Epithelial cell of esophagus (primary cell): ENCODE results near the gene ITSN1.

Experiments
- DNase-seq: peaks from one replicate; pipeline ENCODE4 v3.0.0; 2010; ENCODE audit warnings: low read depth
- H3K4me3 ChIP-seq: 2 replicates; pipeline ENCODE4 v1.5.1; 2011; ENCODE audit warnings: mild to moderate bottlenecking, low read length, control low read depth
- CTCF ChIP-seq: IDR thresholded peaks from 2 replicates; pipeline ENCODE4 v1.5.1; 2011; ENCODE audit warnings: low read depth, mild to moderate bottlenecking, low read length, control low read depth, inconsistent platforms; ENCODE audit not compliant: insufficient read depth; ENCODE audit errors: missing control alignments

The ITSN1 gene

GRCh38 chr21:33688353-33688752 lies 46.1 kb downstream of the ITSN1 start:
- no peak for DNase-seq
- H3K4me3 ChIP-seq, result no peak overlapping the region
- TF ChIP-seq CTCF, result no peak

- H3K4me3 ChIP-seq, result no peak overlapping the region
- no peak for TF ChIP-seq CTCF
- DNase-seq, result no peak
These were observed 48.6 kb downstream of the ITSN1 start for GRCh38 chr21:33690874-33691273.

DNA sequence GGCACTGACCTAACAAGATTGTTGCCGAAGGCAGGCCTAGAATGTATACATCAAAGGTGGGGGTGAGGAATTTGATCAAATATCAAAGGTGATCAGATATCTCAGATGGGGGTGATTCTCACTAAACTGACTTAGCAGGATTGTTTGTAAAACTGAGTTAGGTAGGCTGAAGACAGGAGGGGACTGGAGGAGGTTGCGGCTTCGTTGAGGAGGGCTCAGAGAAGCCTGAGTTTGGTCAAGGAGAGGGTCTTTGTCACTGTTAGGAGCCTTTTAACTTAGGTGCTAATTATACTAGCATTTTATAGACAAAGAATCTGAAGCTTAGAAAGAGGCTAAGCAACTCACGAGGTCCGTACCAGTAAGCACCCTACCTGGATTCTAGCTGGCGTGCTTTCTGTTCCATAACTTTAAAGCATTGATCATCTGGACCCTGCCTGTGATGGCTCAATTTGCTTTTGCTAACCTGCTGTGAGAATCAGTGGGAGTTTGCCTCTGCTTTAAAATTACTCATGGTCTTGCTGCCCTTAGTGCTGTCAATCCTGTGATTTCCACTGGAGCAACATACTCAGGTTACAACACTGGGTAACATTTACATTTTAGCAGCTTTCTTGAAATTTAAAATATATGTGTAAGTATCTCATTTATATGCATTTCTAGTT lies 49.8 kb downstream of the ITSN1 start:
- no peak for TF ChIP-seq CTCF
- no peak for DNase-seq
- no peak overlapping the region for H3K4me3 ChIP-seq

GRCh38 chr21:33695813-33696212 lies 53.5 kb downstream of the ITSN1 start:
- no peak overlapping the region for H3K4me3 ChIP-seq

DNA sequence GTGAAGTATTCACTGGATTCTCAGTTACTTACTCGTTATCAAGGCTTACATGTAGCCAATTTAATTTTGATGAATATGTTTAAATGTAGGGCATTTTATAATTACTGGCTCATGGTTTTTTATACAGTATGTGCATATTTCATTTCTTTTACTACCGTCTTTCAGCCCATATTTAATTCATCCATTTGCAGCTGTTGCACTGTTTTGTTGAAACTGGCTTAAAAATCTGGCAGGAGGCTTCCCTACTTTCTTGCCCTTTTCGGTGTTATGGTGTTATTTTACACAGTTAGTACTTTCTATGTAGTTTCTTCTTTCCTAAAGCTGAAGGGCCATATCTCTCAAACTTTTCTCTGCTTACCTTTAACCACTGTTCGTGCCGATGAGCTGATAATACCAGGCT lies 54.2 kb downstream of the ITSN1 start:
- TF ChIP-seq CTCF, result no peak
- no peak overlapping the region for H3K4me3 ChIP-seq
- no peak for DNase-seq

More at GRCh38 chr21:33695813-33696212, 53.5 kb downstream of the ITSN1 start:
- no peak for DNase-seq
- no peak for TF ChIP-seq CTCF

DNA sequence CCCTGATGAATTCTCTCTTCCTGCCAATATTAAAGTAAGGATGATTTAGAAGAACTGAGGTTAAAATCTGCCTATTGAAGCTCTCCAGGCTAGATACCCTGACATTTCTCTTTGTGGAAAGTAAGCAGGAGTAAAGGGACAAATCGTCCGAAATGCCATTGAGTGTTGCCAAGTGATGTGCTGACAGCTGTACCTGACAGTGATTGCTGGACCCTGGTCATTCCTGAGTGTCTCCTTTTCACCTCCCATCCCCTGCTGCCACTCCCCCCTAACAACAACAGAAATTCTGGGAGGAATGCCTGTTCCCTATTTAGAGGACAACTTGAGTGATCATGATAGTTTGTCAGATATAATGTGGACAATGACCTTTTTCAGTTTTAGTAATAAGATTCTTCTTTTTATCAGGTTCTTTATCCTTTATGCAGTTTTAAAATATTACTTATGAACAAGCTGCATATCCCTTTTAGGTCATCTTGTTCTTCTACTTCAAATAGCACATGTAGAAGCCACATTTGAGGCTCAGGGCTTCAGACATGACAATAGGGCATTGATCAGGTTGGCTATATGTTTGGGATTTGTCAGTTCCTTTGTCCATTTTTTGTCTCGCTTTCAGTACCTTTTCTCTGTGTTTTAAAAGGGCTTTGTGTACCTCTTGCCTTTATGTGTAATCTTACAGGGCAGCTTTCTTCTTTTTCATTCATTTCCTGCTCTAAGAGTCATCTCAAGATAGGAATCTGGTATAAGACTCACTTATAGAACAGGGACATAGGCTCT lies 56.0 kb downstream of the ITSN1 start:
- TF ChIP-seq CTCF, result no peak
- DNase-seq, result no peak
- no peak overlapping the region for H3K4me3 ChIP-seq

DNA sequence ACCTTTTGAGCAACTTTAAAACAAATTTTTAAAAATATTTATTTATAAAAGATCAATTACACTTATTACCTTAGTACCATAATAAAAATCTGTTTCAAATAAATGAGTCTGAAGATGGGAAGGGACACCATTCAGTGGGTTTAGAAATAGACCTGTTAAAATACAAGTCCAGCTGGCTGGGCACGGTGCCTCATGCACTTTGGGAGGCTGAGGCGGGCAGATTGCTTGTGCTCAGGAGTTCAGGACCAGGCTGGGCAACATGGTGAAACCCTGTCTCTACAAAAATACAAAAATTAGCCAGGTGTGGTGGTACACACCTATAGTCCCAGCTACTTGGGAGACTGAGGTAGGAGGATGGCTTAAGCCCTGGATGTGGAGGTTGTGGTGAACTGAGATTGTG lies 57.0 kb downstream of the ITSN1 start:
- no peak for DNase-seq
- TF ChIP-seq CTCF, result no peak
- H3K4me3 ChIP-seq, result no peak overlapping the region
